Suprapubic skin (tissue), 4 donors: Measurements from ENCODE around the gene FRY.
A peak's percentile ranks its signal among the peaks of the same experiment; 100 is the strongest.

Experiments
- EP300 ChIP-seq: sonication (generic); formaldehyde crosslinking; IDR thresholded peaks from one replicate; pipeline ENCODE4 v1.6.1; 2017; ENCODE audit warnings: antibody characterized with exemption
- POLR2A ChIP-seq, 2 donors: fragments of 450-650 bp; IDR thresholded peaks; one replicate each; pipeline ENCODE4 v1.6.1; 2017; ENCODE audit warnings: antibody characterized with exemption in 2 of 2, mild to moderate bottlenecking in 2 of 2, moderate library complexity in 2 of 2
- POLR2AphosphoS5 ChIP-seq, 3 donors: sonication (generic); formaldehyde crosslinking; IDR thresholded peaks; one replicate each; pipeline ENCODE4 v1.6.1; 2017; ENCODE audit warnings: antibody characterized with exemption in 3 of 3
- TF ChIP-seq, protein P1 (sequence below), 2 donors: fragments of 200-600 bp in 1 of 2; fragments of 450-650 bp in 1 of 2; sonication (generic) in 1 of 2; IDR thresholded peaks; one replicate each; pipeline ENCODE4 v1.5.1; 2016 to 2019; ENCODE audit warnings: antibody characterized with exemption in 2 of 2, mild to moderate bottlenecking in 1 of 2, moderate library complexity in 1 of 2

DNA sequence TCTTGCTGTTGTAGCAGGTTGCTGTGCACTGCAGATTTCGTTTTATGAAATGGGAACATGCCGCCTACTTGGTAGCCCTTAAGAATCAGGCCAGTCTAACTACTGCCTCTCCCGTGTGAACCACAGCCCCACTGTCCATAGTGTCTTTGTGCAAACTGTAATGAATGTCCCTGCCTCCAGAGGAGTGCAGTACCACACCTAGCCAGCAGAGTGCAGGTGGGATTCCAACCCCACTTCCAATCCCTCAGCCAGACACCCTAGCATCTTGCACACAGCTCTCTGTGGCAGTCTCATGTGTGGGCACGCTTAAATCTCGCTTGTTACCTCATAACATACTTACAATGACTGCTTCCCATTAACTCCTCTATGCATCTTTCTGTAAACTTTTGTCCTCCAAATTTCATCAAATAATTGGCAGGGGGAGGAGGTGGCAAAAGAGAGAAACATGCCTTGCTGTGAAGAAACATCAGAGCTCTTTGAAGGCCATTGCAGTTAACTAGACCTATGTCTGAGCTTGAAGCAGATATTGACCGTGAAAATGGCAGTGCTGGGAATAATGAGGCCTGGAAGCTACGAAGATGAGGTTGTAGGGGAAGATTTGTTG is 236.4 kb downstream of the FRY start:
- TF ChIP-seq, protein P1, sequence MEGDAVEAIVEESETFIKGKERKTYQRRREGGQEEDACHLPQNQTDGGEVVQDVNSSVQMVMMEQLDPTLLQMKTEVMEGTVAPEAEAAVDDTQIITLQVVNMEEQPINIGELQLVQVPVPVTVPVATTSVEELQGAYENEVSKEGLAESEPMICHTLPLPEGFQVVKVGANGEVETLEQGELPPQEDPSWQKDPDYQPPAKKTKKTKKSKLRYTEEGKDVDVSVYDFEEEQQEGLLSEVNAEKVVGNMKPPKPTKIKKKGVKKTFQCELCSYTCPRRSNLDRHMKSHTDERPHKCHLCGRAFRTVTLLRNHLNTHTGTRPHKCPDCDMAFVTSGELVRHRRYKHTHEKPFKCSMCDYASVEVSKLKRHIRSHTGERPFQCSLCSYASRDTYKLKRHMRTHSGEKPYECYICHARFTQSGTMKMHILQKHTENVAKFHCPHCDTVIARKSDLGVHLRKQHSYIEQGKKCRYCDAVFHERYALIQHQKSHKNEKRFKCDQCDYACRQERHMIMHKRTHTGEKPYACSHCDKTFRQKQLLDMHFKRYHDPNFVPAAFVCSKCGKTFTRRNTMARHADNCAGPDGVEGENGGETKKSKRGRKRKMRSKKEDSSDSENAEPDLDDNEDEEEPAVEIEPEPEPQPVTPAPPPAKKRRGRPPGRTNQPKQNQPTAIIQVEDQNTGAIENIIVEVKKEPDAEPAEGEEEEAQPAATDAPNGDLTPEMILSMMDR (IDR thresholded peaks at IDR 0.05) = peak in 1 of 2 donors; percentile 61
- TF ChIP-seq POLR2A (IDR thresholded peaks at IDR 0.05) (no peak), POLR2AphosphoS5 (IDR thresholded peaks at IDR 0.05) (no peak), EP300 (no peak)
